Tracheal epithelial cell (primary cell): Measurements from ENCODE around the gene ZNF532. TPM values are rescaled to one million over a fixed set of nuclear protein-coding genes. Genes with fewer than 3 reads are reported as not detected.

Experiments used
- total RNA-seq: library from RNA; depleted of rRNA; stranded (reverse); fragments of >200 nt; gene quantifications from 2 replicates; pipeline ENCODE4 v1.2.1, GENCODE V29; 2014

The ZNF532 gene, protein sequence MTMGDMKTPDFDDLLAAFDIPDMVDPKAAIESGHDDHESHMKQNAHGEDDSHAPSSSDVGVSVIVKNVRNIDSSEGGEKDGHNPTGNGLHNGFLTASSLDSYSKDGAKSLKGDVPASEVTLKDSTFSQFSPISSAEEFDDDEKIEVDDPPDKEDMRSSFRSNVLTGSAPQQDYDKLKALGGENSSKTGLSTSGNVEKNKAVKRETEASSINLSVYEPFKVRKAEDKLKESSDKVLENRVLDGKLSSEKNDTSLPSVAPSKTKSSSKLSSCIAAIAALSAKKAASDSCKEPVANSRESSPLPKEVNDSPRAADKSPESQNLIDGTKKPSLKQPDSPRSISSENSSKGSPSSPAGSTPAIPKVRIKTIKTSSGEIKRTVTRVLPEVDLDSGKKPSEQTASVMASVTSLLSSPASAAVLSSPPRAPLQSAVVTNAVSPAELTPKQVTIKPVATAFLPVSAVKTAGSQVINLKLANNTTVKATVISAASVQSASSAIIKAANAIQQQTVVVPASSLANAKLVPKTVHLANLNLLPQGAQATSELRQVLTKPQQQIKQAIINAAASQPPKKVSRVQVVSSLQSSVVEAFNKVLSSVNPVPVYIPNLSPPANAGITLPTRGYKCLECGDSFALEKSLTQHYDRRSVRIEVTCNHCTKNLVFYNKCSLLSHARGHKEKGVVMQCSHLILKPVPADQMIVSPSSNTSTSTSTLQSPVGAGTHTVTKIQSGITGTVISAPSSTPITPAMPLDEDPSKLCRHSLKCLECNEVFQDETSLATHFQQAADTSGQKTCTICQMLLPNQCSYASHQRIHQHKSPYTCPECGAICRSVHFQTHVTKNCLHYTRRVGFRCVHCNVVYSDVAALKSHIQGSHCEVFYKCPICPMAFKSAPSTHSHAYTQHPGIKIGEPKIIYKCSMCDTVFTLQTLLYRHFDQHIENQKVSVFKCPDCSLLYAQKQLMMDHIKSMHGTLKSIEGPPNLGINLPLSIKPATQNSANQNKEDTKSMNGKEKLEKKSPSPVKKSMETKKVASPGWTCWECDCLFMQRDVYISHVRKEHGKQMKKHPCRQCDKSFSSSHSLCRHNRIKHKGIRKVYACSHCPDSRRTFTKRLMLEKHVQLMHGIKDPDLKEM (N-terminal part only)
- total RNA-seq, result 43.6 and 51.6 TPM in 2 replicates

GRCh38 chr18:58864146-58865032, at the start of gene ZNF532:
ZNF532 (plus strand) TSS chr18:58864877. CDS start in a region left out here.

Other genes starting within 250 kb of the ZNF532 start
- gene ALPK2, start 235.8 kb upstream of the ZNF532 start, total RNA-seq, result 0.21 and 24.6 TPM in 2 replicates
- gene MALT1, start 193.4 kb upstream of the ZNF532 start, total RNA-seq, result 68.0 and 81.2 TPM in 2 replicates